GM20000 (cell line): ENCODE results near the gene PSMD5.

Experiments used
- DNase-seq: peaks from one replicate; pipeline ENCODE4 v3.0.0; 2012; ENCODE audit warnings: low spot score
- TF ChIP-seq, protein P1 (sequence below): IDR thresholded peaks from 2 replicates; pipeline ENCODE4 v1.5.1; 2012; ENCODE audit warnings: mild to moderate bottlenecking, control low read depth; ENCODE audit errors: extremely low read depth, missing control alignments

Gene PSMD5

DNA sequence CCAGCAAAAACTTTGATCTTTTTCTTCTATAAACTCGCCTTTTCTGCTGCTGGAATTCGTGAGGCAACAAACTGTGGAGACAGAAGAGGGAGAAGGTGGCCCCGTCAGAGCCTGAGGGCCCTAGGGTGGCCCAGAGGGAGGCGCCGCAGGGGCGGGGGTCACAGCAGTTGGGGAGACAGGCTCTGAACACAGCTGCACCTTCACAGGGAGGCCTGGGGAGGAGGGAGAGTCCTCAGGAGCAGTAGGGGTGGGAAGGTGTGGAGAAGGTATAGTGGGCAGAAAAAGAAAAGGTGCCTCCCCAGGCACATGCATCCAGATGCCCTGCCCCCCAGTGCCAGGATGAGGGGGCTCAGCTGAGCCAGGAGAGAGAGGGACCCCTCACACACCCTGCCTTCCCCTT, 19.2 kb upstream of the PSMD5 start:
- TF ChIP-seq, protein P1, sequence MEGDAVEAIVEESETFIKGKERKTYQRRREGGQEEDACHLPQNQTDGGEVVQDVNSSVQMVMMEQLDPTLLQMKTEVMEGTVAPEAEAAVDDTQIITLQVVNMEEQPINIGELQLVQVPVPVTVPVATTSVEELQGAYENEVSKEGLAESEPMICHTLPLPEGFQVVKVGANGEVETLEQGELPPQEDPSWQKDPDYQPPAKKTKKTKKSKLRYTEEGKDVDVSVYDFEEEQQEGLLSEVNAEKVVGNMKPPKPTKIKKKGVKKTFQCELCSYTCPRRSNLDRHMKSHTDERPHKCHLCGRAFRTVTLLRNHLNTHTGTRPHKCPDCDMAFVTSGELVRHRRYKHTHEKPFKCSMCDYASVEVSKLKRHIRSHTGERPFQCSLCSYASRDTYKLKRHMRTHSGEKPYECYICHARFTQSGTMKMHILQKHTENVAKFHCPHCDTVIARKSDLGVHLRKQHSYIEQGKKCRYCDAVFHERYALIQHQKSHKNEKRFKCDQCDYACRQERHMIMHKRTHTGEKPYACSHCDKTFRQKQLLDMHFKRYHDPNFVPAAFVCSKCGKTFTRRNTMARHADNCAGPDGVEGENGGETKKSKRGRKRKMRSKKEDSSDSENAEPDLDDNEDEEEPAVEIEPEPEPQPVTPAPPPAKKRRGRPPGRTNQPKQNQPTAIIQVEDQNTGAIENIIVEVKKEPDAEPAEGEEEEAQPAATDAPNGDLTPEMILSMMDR = no peak

DNA sequence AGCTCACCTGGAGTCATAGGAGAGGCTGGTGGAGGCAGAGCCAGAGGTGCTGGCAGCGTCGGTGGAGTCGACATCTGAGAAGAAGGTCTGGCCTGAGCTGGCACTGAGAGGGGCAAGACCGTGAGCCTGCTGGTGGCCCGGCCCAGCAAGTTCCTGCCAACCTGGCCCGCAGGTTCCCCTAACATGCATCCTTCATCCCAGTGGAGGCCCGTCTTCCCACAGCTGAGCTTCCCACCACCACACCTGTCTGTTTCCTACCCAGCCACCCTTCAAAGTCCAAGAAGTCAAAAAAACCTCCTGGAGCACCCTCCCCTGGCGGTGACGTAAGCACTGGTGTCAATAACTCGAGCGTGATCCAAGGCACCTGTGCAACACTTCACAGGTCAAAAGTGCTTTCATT, 17.4 kb upstream of the PSMD5 start:
- TF ChIP-seq, protein P1 = no peak
- no peak for DNase-seq

More for the DNA sequence above, 19.2 kb upstream of the PSMD5 start:
- DNase-seq = no peak

DNA sequence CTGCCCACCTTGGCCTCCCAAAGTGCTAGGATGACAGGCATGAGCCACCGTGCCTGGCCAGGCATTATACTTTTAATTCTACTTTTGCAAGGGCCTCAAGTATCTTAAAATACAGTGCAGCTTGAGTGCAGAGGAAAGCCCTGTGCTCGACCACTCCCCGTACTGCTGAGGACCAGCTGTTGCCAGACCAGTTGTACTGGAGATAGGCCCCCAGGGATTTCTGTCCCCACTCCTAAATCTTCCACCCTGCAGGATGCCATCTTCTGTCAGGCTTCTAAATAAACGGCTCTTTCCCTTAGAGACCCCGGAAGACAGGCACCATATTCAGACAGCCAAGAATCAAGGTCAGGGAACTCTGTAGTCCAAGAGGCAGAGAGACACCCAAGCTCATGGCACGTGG, 16.6 kb upstream of the PSMD5 start:
- no peak for DNase-seq
- TF ChIP-seq, protein P1 = no peak

DNA sequence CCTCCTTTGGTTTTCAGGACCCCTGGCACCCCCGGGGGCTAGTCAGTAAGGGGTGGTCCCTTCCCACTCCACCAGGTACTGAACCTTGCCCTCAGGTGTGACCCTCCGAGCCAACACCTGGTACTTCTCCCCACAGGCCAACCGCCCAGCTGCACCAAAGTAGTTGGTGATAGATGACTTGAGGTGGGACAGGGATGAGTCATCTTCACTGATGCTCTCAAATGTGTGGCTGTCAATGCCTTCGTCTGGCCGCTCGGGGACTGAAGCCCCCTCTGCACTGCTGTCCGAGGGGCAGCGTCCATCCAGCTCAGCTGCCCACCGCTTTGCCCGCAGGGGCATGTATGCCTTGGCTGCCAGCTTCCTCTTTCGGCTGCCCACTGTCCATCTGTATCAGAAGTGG, 15.2 kb upstream of the PSMD5 start:
- TF ChIP-seq, protein P1 = no peak
- DNase-seq = no peak

DNA sequence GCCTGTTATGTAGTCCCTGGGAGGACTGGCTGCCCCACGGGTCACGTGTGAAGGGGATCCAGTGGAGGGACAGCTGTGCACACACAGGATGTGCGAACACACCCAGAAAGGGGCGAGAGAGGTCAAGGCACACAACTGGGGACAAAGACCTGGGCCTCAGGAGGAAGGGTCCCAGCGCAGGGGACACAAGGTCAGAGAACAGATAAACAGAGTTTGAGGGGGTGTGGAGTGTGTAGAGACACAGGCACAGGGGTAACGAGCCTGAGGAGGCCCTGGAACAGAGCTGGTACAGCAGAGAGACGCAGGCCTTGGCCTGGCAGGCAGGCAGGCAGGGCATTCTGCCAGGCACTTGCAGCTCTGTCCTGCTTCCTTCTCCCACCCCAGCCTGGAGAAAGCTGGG, 14.8 kb upstream of the PSMD5 start:
- TF ChIP-seq, protein P1 = no peak
- DNase-seq = no peak

DNA sequence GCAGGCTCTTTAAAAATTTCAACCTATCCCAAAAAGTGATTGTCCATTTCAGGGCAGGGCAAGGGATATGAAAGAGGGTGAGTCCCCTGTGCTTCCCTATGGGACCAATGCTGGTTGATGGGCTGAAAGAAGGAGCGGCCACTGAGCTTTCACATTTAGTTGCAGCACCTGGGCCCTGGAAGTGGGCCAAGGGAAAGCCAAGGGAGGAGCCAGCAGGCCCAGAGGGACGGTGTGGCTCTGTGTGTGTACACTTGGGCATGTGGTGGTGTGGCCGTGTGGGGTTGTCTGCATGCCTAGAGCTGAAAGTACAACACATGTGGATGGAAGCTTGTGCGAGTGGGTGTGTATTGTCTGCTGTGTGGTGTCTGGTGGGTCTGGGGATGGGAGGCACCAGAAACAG, 14.0 kb upstream of the PSMD5 start:
- DNase-seq = no peak
- TF ChIP-seq, protein P1 = no peak

DNA sequence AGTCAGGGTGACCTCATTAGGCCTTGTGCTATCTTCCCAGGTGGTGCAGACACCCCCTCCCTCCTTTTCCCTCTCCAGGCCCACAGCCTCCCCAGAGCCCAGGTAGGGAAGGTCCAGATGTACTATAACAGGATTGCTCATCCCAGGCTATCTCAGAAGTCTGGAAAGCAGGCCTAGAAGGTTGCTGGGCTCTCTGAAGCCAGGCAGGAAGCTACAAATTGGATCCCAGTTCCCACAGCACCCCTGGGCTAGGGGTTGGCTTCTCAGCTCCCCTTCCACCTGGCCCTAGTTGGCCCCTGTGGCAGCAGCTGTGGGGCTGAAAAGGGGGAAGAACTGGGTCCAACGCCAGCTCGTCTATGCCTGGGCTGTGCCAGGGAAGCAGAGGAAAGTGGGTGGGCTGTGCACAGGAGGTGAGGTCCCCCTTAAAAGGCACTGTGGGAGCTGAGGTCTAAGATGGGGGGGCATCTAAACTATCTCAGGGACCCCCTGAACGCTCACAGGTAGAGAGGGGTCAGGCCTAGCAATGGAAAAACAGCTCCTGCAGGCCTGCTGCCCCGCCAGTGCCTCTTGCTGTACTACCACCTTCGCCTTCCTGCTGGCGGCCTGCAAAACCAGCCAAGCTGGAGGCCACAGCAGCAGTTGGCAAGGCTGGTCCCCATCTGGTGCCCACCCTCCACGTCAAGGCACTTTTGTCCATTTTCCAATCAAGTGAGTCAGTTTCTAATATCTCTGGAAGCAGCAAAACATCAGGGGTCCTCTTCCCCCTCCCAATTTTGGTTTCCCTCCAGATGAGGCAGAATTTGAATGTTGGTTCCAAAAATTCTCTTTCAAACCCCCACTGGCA, 13.3 kb upstream of the PSMD5 start:
- DNase-seq = no peak
- TF ChIP-seq, protein P1 = no peak
